ENCODE results near the gene SPO11.

DNA sequence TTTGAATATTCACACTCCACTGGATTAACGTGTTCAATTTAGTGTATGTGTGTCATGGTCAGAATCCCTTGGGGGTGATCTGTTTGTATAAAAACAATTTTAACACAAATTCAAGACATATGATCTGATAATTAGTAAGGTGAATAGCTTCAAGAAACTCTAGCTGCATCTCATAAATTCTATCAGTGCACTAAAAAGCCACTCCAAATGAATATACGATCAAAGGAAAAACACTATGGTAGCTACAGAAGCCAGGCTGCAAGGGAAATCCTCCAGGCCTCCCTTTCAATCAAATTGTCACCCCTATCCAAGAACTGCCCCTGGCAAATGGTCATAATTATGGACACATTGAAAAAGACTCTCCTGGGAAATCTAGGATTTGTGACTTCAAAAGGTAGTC lies 12.1 kb downstream of the SPO11 start:
- TF ChIP-seq, protein P1, sequence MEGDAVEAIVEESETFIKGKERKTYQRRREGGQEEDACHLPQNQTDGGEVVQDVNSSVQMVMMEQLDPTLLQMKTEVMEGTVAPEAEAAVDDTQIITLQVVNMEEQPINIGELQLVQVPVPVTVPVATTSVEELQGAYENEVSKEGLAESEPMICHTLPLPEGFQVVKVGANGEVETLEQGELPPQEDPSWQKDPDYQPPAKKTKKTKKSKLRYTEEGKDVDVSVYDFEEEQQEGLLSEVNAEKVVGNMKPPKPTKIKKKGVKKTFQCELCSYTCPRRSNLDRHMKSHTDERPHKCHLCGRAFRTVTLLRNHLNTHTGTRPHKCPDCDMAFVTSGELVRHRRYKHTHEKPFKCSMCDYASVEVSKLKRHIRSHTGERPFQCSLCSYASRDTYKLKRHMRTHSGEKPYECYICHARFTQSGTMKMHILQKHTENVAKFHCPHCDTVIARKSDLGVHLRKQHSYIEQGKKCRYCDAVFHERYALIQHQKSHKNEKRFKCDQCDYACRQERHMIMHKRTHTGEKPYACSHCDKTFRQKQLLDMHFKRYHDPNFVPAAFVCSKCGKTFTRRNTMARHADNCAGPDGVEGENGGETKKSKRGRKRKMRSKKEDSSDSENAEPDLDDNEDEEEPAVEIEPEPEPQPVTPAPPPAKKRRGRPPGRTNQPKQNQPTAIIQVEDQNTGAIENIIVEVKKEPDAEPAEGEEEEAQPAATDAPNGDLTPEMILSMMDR (IDR thresholded peaks at IDR 0.05) = no peak
- TF ChIP-seq POLR2A (IDR thresholded peaks at IDR 0.05) (no peak), EP300 (IDR thresholded peaks at IDR 0.05; ENCODE audit: low read depth) (no peak)
